Measurements from ENCODE around the gene TBCK.

DNA sequence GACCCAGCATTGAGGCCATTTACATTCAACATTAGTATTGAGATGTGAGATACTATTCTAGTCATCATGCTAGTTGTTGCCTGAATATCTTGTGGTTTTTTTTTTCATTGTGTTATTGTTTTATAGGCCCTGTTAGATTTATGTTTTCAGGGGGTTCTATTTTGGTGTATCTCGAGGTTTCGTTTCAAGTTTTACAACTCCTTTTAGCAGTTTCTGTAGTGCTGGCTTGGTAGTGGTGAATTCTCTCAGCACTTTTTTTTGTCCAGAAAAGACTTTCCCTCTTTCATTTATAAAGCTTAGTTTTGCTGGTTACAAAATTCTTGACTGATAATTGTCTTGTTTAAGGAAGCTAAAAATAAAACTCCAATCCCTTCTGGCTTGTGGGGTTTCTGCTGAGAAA, 305.2 kb downstream of the TBCK start:
- TF ChIP-seq POLR2AphosphoS5 (IDR thresholded peaks at IDR 0.05): no peak
- TF ChIP-seq POLR2A (IDR thresholded peaks at IDR 0.05; ENCODE audit: low read depth): no peak
- no peak for TF ChIP-seq EP300 (IDR thresholded peaks at IDR 0.05)
- TF ChIP-seq, protein P1, sequence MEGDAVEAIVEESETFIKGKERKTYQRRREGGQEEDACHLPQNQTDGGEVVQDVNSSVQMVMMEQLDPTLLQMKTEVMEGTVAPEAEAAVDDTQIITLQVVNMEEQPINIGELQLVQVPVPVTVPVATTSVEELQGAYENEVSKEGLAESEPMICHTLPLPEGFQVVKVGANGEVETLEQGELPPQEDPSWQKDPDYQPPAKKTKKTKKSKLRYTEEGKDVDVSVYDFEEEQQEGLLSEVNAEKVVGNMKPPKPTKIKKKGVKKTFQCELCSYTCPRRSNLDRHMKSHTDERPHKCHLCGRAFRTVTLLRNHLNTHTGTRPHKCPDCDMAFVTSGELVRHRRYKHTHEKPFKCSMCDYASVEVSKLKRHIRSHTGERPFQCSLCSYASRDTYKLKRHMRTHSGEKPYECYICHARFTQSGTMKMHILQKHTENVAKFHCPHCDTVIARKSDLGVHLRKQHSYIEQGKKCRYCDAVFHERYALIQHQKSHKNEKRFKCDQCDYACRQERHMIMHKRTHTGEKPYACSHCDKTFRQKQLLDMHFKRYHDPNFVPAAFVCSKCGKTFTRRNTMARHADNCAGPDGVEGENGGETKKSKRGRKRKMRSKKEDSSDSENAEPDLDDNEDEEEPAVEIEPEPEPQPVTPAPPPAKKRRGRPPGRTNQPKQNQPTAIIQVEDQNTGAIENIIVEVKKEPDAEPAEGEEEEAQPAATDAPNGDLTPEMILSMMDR (IDR thresholded peaks at IDR 0.05): no peak
